RKO (cell line): ENCODE measurements around the gene DNM3.
"Not testable (repeated sequence)": the region's sequence is repeated elsewhere in the genome, so short reads cannot be mapped to it uniquely, and the experiment has no call there.

ENCODE experiments used
- DNase-seq: peaks from one replicate; pipeline ENCODE4 v3.0.0-alpha.2; 2016; ENCODE audit warnings: low spot score

The DNM3 gene

GRCh38 chr1:172024944-172025738, 183.8 kb downstream of the DNM3 start:
- DNase-seq, result not testable (repeated sequence)

DNA sequence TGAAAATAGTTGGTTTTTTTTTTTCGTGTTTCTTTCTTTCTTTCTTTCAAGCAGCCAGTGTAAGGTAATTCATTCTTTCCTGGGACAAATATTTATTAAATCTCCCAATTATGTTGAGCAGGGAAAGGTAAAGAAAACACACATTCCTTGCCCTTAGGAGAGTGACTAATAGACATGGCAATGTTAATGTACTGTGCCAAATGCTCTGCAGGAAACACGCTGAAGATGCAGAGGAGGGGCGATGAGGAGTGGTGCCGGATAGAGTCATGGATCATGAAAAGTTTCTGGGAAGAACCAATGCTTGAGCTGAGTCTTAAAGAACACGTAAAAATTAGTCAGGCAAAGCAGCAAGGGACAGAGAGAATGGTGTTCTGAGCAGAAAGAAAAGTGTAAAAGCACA, 199.2 kb downstream of the DNM3 start:
- DNase-seq, result peak; percentile 8

- no peak for DNase-seq
These were observed 199.8 kb downstream of the DNM3 start for GRCh38 chr1:172041102-172041501.

DNA sequence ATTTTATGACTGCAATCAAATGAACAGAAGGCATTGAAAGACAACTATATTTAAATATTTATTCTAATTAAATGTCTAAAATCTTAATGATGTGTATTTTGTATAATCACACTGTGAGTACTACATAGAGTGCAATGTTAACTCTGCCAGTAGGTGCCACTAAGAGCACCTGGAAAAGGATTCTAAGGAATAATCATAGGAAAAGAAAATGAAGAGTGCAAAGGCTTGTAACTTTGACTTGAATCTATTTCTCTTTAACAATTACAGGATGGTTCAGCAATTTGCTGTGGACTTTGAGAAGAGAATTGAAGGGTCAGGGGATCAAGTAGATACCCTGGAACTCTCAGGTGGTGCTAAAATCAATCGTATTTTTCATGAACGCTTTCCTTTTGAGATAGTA, 200.4 kb downstream of the DNM3 start:
- DNase-seq, result peak; percentile 27

- DNase-seq, result no peak
These were observed 202.6 kb downstream of the DNM3 start for GRCh38 chr1:172043900-172044299.

- DNase-seq, result no peak
These were observed 210.6 kb downstream of the DNM3 start for GRCh38 chr1:172051898-172052297.

DNA sequence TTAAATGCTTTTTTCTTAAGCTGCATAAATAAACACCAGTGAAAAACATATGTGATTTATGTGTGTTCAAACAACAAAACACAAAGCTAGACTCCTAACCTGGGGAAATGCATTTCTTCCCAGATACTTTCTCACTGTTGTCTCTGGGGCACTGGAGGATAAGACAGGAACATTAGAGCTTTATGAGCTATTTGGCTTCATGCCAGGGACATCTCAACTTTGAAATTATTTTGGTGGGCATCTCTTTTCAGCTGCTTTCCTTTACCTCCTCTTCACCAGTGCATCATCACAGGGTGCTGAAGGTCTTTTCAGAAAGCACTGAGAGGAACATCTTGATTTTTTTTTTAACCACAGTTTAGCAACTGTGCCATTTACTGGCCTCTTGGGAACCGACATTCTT, 212.9 kb downstream of the DNM3 start:
- DNase-seq, result no peak

- not testable (repeated sequence) for DNase-seq
These were observed 214.6 kb downstream of the DNM3 start for GRCh38 chr1:172055816-172056419.

DNA sequence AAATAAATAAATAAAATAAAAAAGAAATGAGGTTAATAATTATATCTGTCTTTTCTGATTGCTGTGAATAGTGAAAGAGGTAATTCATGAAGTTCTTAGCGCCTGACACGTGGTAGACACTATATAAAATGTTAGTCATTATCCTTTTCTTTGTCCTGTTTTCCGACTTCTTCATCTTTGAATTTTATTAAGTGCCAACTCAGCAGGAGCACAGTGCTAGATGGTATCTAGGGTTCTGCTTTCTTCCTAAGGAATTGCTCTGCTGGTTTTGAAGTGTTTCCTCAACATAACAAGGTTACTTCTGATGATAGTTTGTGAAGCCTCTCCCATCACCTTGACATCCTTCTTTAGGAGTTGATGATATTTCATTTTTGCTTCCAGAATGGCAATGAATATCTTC, 227.0 kb downstream of the DNM3 start:
- no peak for DNase-seq

GRCh38 chr1:172069051-172069450, 227.8 kb downstream of the DNM3 start:
- DNase-seq, result no peak

GRCh38 chr1:172069534-172069933, 228.2 kb downstream of the DNM3 start:
- DNase-seq, result no peak

DNA sequence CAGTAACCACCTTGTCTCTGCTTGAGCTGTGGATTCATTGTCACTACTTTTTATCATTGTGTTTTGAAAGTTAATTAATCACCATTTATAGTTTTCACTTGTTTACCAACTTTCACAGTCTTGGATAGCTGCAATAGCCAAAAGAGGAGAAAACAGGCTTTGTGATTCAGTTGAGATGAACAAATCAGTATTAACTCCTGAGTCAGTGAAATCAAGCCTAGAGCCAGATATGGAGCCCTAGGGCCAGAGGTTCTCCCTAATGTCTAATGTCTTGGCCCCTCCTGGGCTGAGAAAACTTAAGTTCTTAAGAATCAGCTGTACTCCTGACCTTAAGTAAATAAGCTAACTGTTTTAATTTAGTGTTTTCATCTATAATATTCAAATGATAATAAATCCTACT, 228.8 kb downstream of the DNM3 start:
- DNase-seq, result no peak

GRCh38 chr1:172071746-172072145, 230.4 kb downstream of the DNM3 start:
- DNase-seq, result no peak

GRCh38 chr1:172079859-172080258, 238.6 kb downstream of the DNM3 start:
- DNase-seq, result not testable (repeated sequence)

DNA sequence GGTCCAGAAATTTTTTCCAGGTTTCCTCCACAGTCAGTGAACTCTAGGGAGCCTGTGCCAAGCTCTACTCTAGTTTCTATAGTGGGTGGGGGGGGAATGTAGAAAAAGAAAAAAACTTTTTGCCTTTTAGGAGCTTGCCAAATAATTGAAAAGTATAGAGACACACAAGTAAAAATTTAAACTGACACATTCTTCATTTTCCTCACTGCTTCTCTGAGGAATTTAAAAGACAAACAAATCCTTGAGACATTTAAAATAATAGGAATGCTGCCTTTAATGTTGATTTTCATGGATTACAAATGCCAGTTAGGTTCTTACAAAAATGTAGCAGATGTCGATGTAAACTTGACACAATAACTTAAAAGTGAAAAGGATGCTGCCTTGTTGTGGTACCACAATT, 241.9 kb downstream of the DNM3 start:
- no peak for DNase-seq

DNA sequence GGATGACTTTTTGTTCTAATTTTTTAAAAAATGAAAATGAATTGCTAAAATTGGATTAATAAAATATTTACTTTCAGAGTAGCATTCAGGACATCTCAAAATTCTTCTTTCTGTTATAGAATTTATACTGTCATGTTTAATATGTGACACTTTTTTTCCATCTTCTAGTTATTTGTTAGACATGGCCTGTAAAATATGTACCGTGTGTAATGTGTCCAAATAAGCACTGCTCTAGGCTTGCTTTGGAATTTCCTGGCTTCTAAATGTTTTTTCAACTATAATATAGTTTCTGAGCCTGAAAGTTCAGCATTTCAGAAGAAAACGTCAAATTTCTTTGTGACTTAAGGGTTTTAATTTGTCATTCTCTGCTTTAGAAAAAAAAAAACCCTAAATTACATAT, 243.6 kb downstream of the DNM3 start:
- DNase-seq, result no peak

DNA sequence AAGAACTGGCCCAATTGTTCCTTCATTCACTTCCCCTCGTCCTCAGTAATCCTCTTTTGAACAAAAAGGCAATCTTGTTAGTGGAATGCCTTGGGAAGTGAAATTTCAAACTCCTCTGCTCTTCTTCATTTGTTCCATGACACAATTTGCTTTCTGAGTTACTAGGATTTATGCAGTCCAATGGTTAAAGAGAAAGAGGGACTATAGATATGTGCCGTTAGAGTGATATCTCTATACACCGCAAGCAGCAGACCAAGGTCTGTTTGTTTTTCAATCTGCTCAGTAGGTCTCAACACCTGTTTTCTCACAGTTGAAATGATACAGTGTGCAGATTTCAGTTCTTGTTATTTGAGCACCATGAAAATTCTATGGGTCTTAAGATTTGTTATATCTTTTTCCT, 244.0 kb downstream of the DNM3 start:
- DNase-seq, result no peak

DNA sequence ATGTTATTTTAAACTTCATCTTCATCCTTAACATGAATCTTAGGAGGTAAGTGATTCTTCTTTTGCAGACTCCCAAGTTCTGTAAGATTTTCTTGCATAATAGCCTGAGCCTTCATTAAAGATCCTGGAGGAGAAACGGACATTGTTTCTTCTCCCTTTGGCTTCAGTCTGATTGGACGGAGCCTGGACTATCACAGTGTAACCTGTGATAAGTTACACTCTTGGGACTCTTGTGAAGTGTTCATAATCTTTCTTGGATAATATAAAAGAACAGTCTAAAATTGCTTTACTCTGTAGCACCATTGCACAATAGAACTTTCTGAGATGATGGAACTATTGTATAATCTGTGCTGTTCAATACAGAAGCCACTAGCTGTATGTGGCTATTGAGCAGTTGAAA, 244.8 kb downstream of the DNM3 start:
- no peak for DNase-seq

DNA sequence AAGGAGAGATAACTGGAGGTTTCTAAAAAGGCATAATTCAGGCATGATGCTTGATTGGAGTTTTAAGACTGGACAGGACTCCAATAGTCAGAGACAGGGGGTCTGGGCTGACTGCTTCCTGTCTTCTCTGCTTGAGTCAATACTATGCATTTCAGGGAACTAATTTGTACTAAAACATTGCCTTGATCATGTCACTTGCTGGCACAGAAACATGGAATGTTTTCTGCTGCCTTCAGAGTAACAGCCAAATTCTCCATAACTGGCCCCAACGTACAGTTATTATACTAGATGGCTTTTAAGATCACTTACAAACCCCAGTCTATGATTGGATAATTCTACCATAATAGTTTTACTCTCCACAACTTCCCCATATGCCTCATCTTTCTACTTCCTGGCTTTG, 247.0 kb downstream of the DNM3 start:
- DNase-seq, result no peak

DNA sequence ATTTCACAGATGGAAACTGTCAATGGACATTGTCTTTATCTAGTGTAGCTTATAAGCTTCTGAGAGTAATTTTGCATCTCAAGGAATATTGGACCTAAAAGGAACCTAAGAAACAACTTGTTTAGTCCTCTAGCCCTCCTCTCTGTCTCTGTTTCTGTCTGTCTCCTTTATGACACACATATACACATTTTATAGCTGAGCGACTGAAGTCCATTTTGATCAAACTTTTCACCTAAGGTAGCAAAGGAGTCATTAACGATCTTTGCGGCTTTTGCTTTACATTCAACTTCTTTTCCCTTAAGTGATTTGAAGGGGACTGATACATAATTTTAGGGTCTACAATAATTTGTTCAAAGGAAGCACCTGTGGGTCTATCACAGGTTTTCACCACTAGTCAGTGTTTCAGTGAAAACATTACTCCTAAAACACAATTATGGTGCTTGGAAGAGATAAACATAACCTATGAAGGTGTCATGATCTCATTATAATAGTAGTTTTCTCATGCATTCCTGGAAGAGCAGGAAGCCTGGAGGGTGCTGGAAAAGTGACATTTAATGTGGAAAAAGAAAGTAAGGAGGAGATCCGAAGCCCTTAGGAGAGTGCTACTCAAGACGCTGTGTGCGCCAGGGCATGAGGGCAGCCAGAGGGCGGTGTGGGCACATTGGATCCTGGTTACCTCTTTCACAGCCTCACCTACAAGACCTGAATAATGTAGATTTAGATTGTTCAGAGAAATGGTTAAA, 248.6 kb downstream of the DNM3 start:
- no peak for DNase-seq

GRCh38 chr1:172090511-172090817, 249.2 kb downstream of the DNM3 start:
- no peak for DNase-seq

DNA sequence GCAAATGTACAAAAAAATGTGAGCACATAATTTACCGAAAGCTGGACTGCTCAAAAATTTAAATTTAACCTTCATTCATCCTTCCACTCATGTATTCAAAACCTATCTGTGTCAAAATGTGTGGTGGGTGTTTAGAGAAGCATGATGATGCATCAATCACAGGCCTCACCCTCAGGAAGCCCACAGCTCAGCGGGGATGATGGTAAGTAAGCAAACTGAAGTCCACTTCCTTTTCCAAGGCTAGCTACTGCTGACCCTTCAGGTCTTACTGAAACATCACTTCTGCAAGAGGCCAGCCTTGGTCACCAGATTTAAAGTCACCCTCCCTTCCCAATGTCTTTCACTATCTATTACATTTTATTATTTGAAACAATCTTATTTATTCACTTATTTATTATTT, 254.5 kb downstream of the DNM3 start:
- no peak for DNase-seq

- DNase-seq, result no peak
These were observed 263.9 kb downstream of the DNM3 start for GRCh38 chr1:172105230-172105629.
